Motor neuron (in vitro differentiated cells): ENCODE data around the gene MAP7D1. TPM values are rescaled to one million over a fixed set of nuclear protein-coding genes. Genes with fewer than 3 reads are reported as not detected.

ENCODE experiments used
- ATAC-seq, 8 experiments: fragments of 200-7000 bp; cut with Tn5 transposase; replicated peaks in 6 of 8; 2 replicates each; pipeline ENCODE4 v1.8.0; 2021; ENCODE audit warnings: mild to moderate bottlenecking in 8 of 8, moderate library complexity in 8 of 8
- H3K27ac ChIP-seq, 2 donors: fragments of 250-450 bp; sonication (Bioruptor Pico); 2 replicates each; pipeline ENCODE4 v1.9.0; 2021; ENCODE audit warnings: antibody characterized with exemption in 2 of 2, mild to moderate bottlenecking in 2 of 2, moderate library complexity in 1 of 2
- H3K4me1 ChIP-seq, 2 donors: fragments of 250-450 bp; sonication (Bioruptor Pico); replicated peaks in 1 of 2; 2 replicates each; pipeline ENCODE4 v1.6.1; 2021; ENCODE audit warnings: antibody characterized with exemption in 2 of 2, mild to moderate bottlenecking in 2 of 2, moderate library complexity in 1 of 2
- H3K4me3 ChIP-seq, 5 donors: fragments of 250-450 bp; sonication (Bioruptor Pico); 2 replicates each; pipeline ENCODE4 v1.9.0; 2021; ENCODE audit warnings: antibody characterized with exemption in 5 of 5, mild to moderate bottlenecking in 5 of 5, moderate library complexity in 4 of 5
- WGBS, 10 experiments: fragments of 450-650 bp; shearing (Covaris generic); methylation state at CpG; one replicate each; pipeline ENCODE4 v1.0.0; 2022; 5-methylcytosine and 5-hydroxymethylcytosine counted together
- in situ Hi-C, 9 experiments: fragments of 400-800 bp; cut with MboI; loops; one replicate each; pipeline ENCODE4 v1.15.0; 2021; ENCODE audit warnings: low sequenced_read_pairs in 9 of 9, low pct_unique_long_range_greater_than_20kb in 2 of 9; ENCODE audit not compliant: unreplicated experiment in 9 of 9
- total RNA-seq, 8 experiments: library from RNA; unstranded; fragments of 300-600 nt; gene quantifications; 2 replicates each; pipeline versions ENCODE4 v1.2.3 to v1.2.4, GENCODE V29; 2022

Gene MAP7D1
- total RNA-seq, 8 experiments from 2014 or later = 50.7 to 174 (median 94.9) TPM

- in situ Hi-C loops = loop anchor here in 3 of 9 experiments (25.0 kb wide), 2 partner anchors 169 to 294 kb away; no protein-coding TSS in a partner anchor
- Histone ChIP-seq H3K4me3 (no peak overlapping the region), H3K4me1 (peaks cover 13 to 18% of the 10 kb centered on the region in 2 donors), H3K27ac (no peak overlapping the region)
- ATAC-seq = peak in 1 of 8 experiments; percentile 23
- 70 to 100% (median 80%) methylated on average over 1 to 5 of the region's 10 CpGs; no CpG with 5 or more reads in 2 of the 10 experiments for WGBS, 10 experiments
Observed at GRCh38 chr1:36118447-36119204, 37.3 kb upstream of the MAP7D1 start.

DNA sequence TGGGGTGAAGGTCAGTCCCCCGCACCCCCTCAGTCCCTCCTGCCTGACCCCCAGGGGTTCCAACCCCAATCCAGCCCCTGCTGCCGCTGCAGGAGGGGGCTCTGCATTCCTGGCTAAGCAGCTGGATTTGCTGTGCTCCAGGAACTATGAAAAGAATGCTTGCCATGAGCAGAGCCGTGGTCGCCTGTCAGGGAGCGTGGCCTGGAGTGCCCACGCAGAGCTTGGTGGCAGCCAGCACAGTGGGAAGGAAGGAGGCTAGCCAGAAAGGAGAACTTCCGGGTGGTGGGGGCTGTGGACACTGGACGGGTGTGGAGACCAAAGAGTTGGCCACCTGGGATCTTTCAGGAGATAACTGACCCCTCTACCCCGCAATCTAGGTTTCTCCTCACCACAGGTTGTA, 36.5 kb upstream of the MAP7D1 start:
- no peak for ATAC-seq
- H3K27ac ChIP-seq = no peak overlapping the region
- no peak overlapping the region for H3K4me3 ChIP-seq
- 56 to 75% (median 65%) methylated on average over 4 to 8 of the region's 9 CpGs; no CpG with 5 or more reads in 6 of the 10 experiments for WGBS, 10 experiments
- H3K4me1 ChIP-seq = peaks cover 13 to 18% of the 10 kb centered on the region in 2 donors
- in situ Hi-C loops = loop anchor here in 3 of 9 experiments (25.0 kb wide), 2 partner anchors 168 to 293 kb away; no protein-coding TSS in a partner anchor

DNA sequence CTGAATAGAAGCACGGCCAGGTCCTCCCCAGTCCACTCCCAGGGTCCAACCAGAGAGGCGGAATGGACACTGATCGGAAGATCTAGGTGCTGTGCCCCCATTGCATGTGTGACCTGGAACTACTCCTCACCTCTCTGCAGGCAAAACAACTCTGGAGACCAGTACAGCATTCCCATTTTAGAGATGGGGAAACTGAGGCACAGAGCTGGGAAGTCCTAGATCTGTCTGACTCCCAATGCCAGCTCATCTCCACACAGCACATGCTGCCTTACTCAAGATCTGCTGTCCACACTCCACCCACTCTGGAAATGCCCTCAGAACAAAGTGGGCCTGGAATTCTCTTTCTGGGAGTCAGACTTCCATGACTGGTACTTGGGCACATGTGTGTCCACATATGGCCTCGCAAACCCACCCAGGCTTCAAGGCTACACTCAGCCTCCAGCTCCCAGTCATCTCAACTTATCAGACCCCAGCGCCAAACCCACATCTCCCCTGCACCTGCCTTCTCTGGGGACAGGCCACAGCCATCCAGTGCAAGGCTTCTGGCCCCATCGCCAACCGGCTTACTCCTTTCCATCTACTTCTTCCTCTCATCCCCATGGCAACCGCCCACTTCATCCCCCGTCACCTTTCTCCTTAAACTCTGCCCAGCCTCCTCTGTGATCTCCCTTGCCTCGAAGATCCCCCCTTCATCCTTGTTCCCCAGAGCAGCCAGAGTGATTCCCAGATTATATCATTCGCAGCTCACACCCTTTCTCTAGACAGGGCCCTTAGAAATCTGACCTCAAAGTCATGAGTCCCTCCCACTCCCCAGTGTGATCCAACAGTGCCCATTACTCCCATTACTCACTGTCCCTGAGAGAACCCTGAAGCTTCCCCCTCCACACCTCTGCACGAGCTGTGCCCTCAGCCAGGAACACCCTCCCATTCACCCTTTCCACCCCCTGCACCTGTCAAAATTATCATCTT, 33.6 kb upstream of the MAP7D1 start:
- no peak overlapping the region for H3K27ac ChIP-seq
- peak in 5 of 8 experiments; percentile 17 to 73 (median 34) for ATAC-seq
- in situ Hi-C loops = loop anchor here in 3 of 9 experiments (25.0 kb wide), 2 partner anchors 165 to 290 kb away; no protein-coding TSS in a partner anchor
- no peak overlapping the region for H3K4me3 ChIP-seq
- WGBS, 10 experiments = 64 to 80% (median 72%) methylated on average over 2 to 11 of the region's 12 CpGs; no CpG with 5 or more reads in 4 of the 10 experiments
- H3K4me1 ChIP-seq = peaks cover 13 to 23% of the 10 kb centered on the region in 2 donors

- H3K4me1 ChIP-seq = peaks cover 13 to 23% of the 10 kb centered on the region in 2 donors
- H3K27ac ChIP-seq = no peak overlapping the region
- H3K4me3 ChIP-seq = no peak overlapping the region
- peak in 3 of 8 experiments; percentile 1 to 65 (median 8) for ATAC-seq
- in situ Hi-C loops = loop anchor here in 3 of 9 experiments (25.0 kb wide), 2 partner anchors 164 to 289 kb away; no protein-coding TSS in a partner anchor
- WGBS, 10 experiments = 42 to 72% (median 53%) methylated on average over 3 to 5 of the region's 8 CpGs; no CpG with 5 or more reads in 5 of the 10 experiments
Observed at GRCh38 chr1:36123356-36123755, 32.6 kb upstream of the MAP7D1 start.

GRCh38 chr1:36124404-36125128, 31.4 kb upstream of the MAP7D1 start:
- peak in 3 of 8 experiments; percentile 0 to 4 (median 1) for ATAC-seq
- in situ Hi-C loops = loop anchor here in 3 of 9 experiments (25.0 kb wide), 2 partner anchors 163 to 288 kb away; no protein-coding TSS in a partner anchor
- H3K4me1 ChIP-seq = peaks cover 13 to 23% of the 10 kb centered on the region in 2 donors
- no peak overlapping the region for H3K27ac ChIP-seq
- 40 to 86% (median 63%) methylated on average over 1 to 6 of the region's 42 CpGs; no CpG with 5 or more reads in 6 of the 10 experiments for WGBS, 10 experiments
- peak overlapping the region in 2 of 5 donors; percentile 6 to 8 for H3K4me3 ChIP-seq

DNA sequence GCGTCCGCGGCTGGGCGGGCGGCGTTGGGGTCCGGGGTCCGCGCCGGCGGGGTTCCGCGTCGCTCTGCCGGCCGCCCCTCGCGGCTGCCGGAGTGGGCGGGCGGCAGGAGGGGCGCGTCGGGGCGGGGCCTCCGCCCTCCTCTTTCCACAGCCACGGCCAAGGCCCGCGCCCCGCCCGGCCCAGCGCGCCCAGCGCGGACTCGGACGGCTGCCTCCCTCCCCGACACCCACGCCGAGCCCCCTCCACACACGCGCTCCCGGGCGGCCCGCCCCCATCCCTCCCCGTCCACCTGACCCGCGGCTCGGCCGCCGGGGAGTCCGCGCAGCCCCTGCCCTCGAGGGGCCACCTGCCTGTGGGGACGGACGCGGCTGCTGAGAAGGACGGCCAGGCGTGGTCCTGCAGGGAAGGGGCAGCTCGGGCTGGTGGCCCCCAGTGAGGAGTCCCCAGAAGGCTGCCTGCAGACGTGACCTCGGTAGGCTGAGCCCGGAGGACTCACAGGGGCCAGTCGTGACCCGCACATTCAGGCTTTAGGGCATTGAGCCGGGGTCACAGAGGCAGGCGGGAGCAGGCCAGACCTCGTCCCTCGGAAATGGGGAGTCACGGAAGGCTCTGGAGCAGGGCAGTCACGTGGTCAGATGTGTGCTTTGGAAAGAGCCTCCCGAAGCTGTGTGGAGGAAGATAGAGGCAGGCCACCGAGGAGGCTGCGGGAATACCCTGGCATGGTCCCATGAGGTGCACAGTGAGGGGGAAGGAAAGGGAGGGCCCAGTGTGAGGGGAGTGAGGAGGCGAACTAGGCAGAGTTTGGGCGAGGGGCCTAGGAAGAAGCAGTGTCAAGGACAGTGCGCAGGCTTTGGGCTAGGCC, 30.6 kb upstream of the MAP7D1 start, which contains the start of gene COL8A2:
COL8A2 (minus strand) TSS at position 94 of the 863 bp plus-strand sequence. CDS start 24,980 bp downstream, outside the sequence.
- Histone ChIP-seq H3K27ac (no peak within 1 kb of the TSS), H3K4me3 (peak within 1 kb of the TSS in 3 of 5 donors; percentile 1 to 8 (median 6)), H3K4me1 (peaks cover 13 to 23% of the 10 kb centered on the region in 2 donors)
- WGBS, 10 experiments = 7 to 84% (median 60%) methylated on average over 1 to 14 of the region's 77 CpGs; no CpG with 5 or more reads in 5 of the 10 experiments
- in situ Hi-C loops = no loop called here
- ATAC-seq = peak; percentile 46 to 86 (median 76)

DNA sequence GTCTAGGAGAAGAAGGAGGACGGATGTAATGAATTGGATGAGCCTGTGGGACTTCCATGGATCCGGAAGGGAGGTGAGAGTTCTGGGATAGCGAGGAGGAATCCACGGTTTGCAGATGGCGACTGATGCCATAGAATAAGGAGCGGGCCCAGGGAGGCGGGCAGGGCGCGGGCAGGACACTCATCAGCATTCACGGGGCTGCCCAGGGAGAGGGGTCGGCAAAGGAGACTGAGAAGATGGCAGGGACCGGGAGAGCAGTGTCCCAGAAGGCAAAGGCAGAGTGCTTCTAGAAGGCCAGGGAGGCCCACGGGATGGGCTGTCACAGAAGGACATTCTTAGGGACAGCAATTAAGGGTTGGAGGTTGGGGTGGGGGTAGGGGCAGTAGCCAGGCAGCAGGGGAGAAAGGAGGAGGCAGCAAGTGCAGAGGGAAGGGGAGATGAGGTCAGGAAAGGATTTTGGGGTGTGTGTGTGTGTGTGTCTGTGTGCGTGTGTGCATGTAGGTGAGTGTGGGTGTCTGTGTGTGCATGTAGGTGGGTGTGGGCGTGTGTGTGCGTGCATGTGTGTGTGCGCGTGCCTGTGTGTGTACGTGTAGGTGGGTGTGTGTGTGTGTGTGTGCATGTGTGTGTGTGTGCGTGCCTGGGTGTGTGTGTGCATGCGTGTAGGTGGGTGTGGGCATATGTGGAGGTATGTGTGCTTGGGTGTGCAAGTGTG, 29.8 kb upstream of the MAP7D1 start:
- no peak for ATAC-seq
- Histone ChIP-seq H3K4me1 (peaks cover 13 to 23% of the 10 kb centered on the region in 2 donors), H3K4me3 (no peak overlapping the region), H3K27ac (no peak overlapping the region)
- in situ Hi-C loops = no loop called here
- 20 to 88% (median 72%) methylated on average over 2 to 16 of the region's 21 CpGs; no CpG with 5 or more reads in 2 of the 10 experiments for WGBS, 10 experiments

- no peak for ATAC-seq
- Histone ChIP-seq H3K27ac (no peak overlapping the region), H3K4me1 (peaks cover 13 to 23% of the 10 kb centered on the region in 2 donors), H3K4me3 (no peak overlapping the region)
- in situ Hi-C loops = no loop called here
- WGBS, 10 experiments = no CpG with 5 or more reads among the region's 7 CpGs
Observed at GRCh38 chr1:36126797-36127500, 29.0 kb upstream of the MAP7D1 start.

DNA sequence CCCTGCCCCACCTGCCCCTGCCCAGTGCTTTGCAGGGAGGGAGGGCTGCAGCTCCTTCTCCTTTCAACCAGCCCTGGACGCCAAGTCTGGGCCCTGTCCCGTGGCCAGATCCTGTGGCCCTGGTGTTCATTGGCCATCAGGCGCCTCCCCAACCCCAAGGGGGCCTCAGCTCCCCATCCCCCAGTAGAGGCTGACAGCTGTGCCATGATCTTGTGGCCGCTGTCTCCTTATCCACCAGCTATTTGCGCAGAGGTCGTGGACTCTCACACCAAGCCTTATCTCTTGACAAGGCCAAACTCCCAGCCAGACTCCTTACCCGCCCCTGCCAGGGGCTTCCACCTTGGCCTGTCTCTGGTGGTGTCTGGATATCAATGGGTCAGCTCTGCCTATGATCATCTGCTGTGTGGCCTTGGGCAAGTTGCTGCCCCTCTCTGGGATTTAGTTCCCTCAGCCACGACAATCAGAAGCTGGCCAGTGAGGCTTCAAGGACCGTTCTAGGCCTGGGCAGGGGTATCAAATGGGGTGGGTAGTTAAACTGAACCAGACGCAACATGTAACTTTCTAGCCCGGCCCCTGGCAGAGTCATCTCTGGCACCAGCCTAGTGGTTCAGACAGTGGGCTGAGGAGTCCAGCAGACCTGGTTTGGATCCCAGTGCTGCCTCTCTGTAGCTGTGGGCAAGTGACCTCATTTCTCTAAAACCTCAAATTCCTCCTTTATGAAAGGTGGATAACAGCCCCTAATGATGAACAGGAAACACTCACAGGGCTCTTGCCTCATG, 27.6 kb upstream of the MAP7D1 start:
- WGBS, 10 experiments = 82 to 94% (median 86%) methylated on average over 2 to 8 of the region's 11 CpGs; no CpG with 5 or more reads in 4 of the 10 experiments
- no peak overlapping the region for H3K4me3 ChIP-seq
- ATAC-seq = no peak
- H3K4me1 ChIP-seq = peaks cover under 1 to 12% of the 10 kb centered on the region in 2 donors
- in situ Hi-C loops = no loop called here
- no peak overlapping the region for H3K27ac ChIP-seq

DNA sequence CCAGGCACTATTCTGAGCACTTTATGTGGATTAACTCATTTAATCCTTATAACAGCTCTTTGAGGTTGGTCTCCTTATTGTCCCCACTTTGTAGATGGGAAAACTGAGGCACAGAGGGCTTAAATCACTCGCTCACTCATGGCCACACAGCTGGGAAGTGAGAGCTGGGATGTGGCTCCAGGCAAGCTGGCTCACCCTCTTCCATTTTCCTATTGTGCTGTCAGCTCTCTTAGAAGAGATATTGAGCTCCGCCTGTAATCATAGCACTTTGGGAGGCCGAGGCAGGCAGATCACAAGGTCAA, 27.1 kb upstream of the MAP7D1 start:
- Histone ChIP-seq H3K4me3 (no peak overlapping the region), H3K4me1 (peaks cover 0 to 15% of the 10 kb centered on the region in 2 donors), H3K27ac (no peak overlapping the region)
- in situ Hi-C loops = no loop called here
- no peak for ATAC-seq
- WGBS, 10 experiments = 87 to 100% (median 93%) methylated on average over 1 to 3 of the region's 3 CpGs; no CpG with 5 or more reads in 4 of the 10 experiments
